ENCODE data around the gene SCN3A. TPM values are rescaled to one million over a fixed set of nuclear protein-coding genes. Genes with fewer than 3 reads are reported as not detected.

Gene SCN3A
- total RNA-seq, 1 donor from 2014 or later, result 0.05 TPM

GRCh38 chr2:165114346-165114939 is 89.4 kb downstream of the SCN3A start:
- Mint-ChIP-seq H3K9me3 (no peaks in the 10 kb centered on the region), H3K27ac (no peak overlapping the region), H3K36me3 (ENCODE audit: low read depth) (no peaks in the 10 kb centered on the region), H3K27me3 (no peaks in the 10 kb centered on the region), H3K4me3 (no peak overlapping the region), H3K4me1 (no peaks in the 10 kb centered on the region)
- intact Hi-C loops (cut with micrococcal nuclease), result no loop called here
- DNase-seq, result no peak

- no peaks in the 10 kb centered on the region for H3K36me3 Mint-ChIP-seq (ENCODE audit: low read depth)
- intact Hi-C loops (cut with micrococcal nuclease), result no loop called here
- DNase-seq, result no peak
- H3K27me3 Mint-ChIP-seq, result no peaks in the 10 kb centered on the region
- no peak overlapping the region for H3K27ac Mint-ChIP-seq
- H3K4me3 Mint-ChIP-seq, result no peak overlapping the region
- no peaks in the 10 kb centered on the region for H3K9me3 Mint-ChIP-seq
- no peaks in the 10 kb centered on the region for H3K4me1 Mint-ChIP-seq
These were observed 90.4 kb downstream of the SCN3A start for GRCh38 chr2:165113414-165113813.

DNA sequence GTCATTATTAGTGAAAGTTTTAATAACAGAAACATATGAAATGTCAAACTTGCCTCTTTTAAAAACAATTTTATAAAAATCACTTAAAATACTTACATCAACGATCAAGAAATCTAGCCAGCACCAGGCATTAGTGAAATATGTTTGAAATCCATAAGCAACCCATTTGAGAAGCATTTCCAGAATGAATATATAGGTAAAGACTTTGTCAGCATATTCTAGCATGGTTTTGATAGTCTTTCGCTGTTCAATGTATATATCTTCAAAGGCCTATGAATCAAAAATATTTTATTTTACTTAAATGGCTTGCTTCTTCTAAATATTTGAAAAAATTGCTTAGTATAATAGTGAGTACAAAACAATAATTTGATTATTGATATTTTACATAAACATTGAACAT is 91.1 kb downstream of the SCN3A start:
- Mint-ChIP-seq H3K27me3 (no peaks in the 10 kb centered on the region), H3K27ac (no peak overlapping the region), H3K4me1 (no peaks in the 10 kb centered on the region), H3K4me3 (no peak overlapping the region), H3K36me3 (ENCODE audit: low read depth) (no peaks in the 10 kb centered on the region), H3K9me3 (no peaks in the 10 kb centered on the region)
- DNase-seq, result no peak
- intact Hi-C loops (cut with micrococcal nuclease), result no loop called here

GRCh38 chr2:165112133-165112573 is 91.7 kb downstream of the SCN3A start:
- H3K36me3 Mint-ChIP-seq (ENCODE audit: low read depth), result no peaks in the 10 kb centered on the region
- no peaks in the 10 kb centered on the region for H3K27me3 Mint-ChIP-seq
- no peaks in the 10 kb centered on the region for H3K4me1 Mint-ChIP-seq
- H3K27ac Mint-ChIP-seq, result no peak overlapping the region
- H3K4me3 Mint-ChIP-seq, result no peak overlapping the region
- DNase-seq, result no peak
- H3K9me3 Mint-ChIP-seq, result no peaks in the 10 kb centered on the region
- intact Hi-C loops (cut with micrococcal nuclease), result no loop called here

GRCh38 chr2:165110394-165110793 is 93.5 kb downstream of the SCN3A start:
- Mint-ChIP-seq H3K4me3 (no peak overlapping the region), H3K36me3 (ENCODE audit: low read depth) (no peaks in the 10 kb centered on the region), H3K9me3 (no peaks in the 10 kb centered on the region), H3K27me3 (no peaks in the 10 kb centered on the region), H3K4me1 (no peaks in the 10 kb centered on the region), H3K27ac (no peak overlapping the region)
- intact Hi-C loops (cut with micrococcal nuclease), result no loop called here
- DNase-seq, result no peak

DNA sequence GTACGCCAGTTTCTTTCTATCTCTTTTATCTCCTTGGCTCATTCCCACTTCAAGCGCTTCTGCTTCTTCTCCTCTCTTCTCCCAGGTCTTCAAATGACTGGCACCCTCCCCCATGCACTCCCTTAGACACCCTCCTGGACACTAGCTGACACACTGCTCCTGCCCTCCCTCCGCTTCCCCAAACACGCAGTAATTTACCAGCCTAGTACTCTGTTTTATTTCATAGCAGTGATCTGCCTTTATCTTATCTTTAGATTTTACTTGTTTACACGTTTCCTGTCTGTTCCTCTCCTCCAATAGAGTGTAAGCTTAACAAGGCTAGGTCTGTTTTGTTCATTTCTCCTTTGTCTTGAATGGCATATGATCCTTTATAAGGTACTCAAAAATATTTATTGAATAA is 93.9 kb downstream of the SCN3A start:
- Mint-ChIP-seq H3K36me3 (ENCODE audit: low read depth) (no peaks in the 10 kb centered on the region), H3K27ac (no peak overlapping the region), H3K4me1 (no peaks in the 10 kb centered on the region), H3K9me3 (no peaks in the 10 kb centered on the region), H3K4me3 (no peak overlapping the region), H3K27me3 (no peaks in the 10 kb centered on the region)
- DNase-seq, result no peak
- intact Hi-C loops (cut with micrococcal nuclease), result no loop called here

GRCh38 chr2:165105926-165106325 is 97.9 kb downstream of the SCN3A start:
- Mint-ChIP-seq H3K36me3 (ENCODE audit: low read depth) (no peaks in the 10 kb centered on the region), H3K9me3 (no peaks in the 10 kb centered on the region), H3K27me3 (no peaks in the 10 kb centered on the region), H3K4me1 (no peaks in the 10 kb centered on the region), H3K27ac (no peak overlapping the region), H3K4me3 (no peak overlapping the region)
- intact Hi-C loops (cut with micrococcal nuclease), result no loop called here
- no peak for DNase-seq

- no peaks in the 10 kb centered on the region for H3K9me3 Mint-ChIP-seq
- H3K27me3 Mint-ChIP-seq, result no peaks in the 10 kb centered on the region
- no peak for DNase-seq
- no peak overlapping the region for H3K27ac Mint-ChIP-seq
- no peaks in the 10 kb centered on the region for H3K4me1 Mint-ChIP-seq
- H3K4me3 Mint-ChIP-seq, result no peak overlapping the region
- H3K36me3 Mint-ChIP-seq (ENCODE audit: low read depth), result no peaks in the 10 kb centered on the region
- intact Hi-C loops (cut with micrococcal nuclease), result no loop called here
These were observed 115.6 kb downstream of the SCN3A start for GRCh38 chr2:165087933-165088901.

- DNase-seq, result no peak
- Mint-ChIP-seq H3K27ac (no peak overlapping the region), H3K4me3 (no peak overlapping the region), H3K36me3 (ENCODE audit: low read depth) (no peaks in the 10 kb centered on the region), H3K4me1 (no peaks in the 10 kb centered on the region), H3K27me3 (no peaks in the 10 kb centered on the region), H3K9me3 (peaks cover 4% of the 10 kb centered on the region)
- intact Hi-C loops (cut with micrococcal nuclease), result no loop called here
These were observed 117.5 kb downstream of the SCN3A start for GRCh38 chr2:165086337-165086736.

- Mint-ChIP-seq H3K27me3 (no peaks in the 10 kb centered on the region), H3K27ac (no peak overlapping the region), H3K4me3 (no peak overlapping the region), H3K4me1 (no peaks in the 10 kb centered on the region), H3K36me3 (ENCODE audit: low read depth) (no peaks in the 10 kb centered on the region), H3K9me3 (peaks cover 4% of the 10 kb centered on the region)
- intact Hi-C loops (cut with micrococcal nuclease), result no loop called here
- DNase-seq, result no peak
These were observed 120.5 kb downstream of the SCN3A start for GRCh38 chr2:165083326-165083725.

- DNase-seq, result no peak
- Mint-ChIP-seq H3K36me3 (ENCODE audit: low read depth) (no peaks in the 10 kb centered on the region), H3K27ac (no peak overlapping the region), H3K4me1 (no peaks in the 10 kb centered on the region), H3K9me3 (peaks cover 4% of the 10 kb centered on the region), H3K27me3 (no peaks in the 10 kb centered on the region), H3K4me3 (no peak overlapping the region)
- intact Hi-C loops (cut with micrococcal nuclease), result no loop called here
These were observed 121.4 kb downstream of the SCN3A start for GRCh38 chr2:165082479-165082878.

DNA sequence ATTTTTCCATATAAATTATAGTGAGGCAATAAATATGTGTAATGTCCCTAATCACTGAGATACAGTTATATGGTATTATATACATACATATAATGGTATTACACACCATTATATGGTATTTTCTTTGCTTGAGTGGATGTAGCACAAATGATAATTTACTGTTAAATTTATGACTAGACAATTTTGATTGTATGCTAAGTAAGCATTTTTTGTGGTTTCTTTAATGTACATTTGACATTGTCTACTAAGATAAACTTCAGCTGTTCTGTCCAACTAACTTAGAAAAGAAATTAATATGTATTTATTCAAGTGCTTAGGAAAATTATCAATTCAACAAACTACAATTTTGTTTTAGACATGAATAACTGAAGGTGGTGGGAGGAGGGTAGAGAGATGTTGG is 122.6 kb downstream of the SCN3A start:
- no peaks in the 10 kb centered on the region for H3K36me3 Mint-ChIP-seq (ENCODE audit: low read depth)
- peaks cover 4% of the 10 kb centered on the region for H3K9me3 Mint-ChIP-seq
- no peak for DNase-seq
- no peak overlapping the region for H3K4me3 Mint-ChIP-seq
- no peaks in the 10 kb centered on the region for H3K27me3 Mint-ChIP-seq
- intact Hi-C loops (cut with micrococcal nuclease), result no loop called here
- no peak overlapping the region for H3K27ac Mint-ChIP-seq
- H3K4me1 Mint-ChIP-seq, result no peaks in the 10 kb centered on the region

DNA sequence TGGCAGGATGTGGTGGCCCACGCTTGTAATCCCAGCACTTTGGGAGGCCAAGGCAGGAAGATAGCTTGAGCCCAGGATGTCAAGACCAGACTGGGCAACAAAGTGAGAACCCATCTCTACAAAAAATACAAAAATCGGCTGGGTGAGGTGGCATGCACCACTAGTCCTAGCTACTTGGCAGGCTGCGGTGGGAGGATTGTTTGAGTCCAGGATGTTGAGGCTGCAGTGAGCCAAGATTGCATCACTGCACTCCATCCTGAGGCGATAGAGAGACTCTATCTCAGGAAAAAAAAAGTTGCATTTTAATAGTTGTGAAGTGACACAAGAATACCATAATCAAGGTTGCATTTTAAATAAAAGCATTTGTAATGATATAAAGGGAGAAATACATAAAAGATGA is 124.4 kb downstream of the SCN3A start:
- Mint-ChIP-seq H3K4me3 (no peak overlapping the region), H3K27ac (no peak overlapping the region), H3K27me3 (no peaks in the 10 kb centered on the region), H3K4me1 (no peaks in the 10 kb centered on the region), H3K9me3 (peaks cover 4% of the 10 kb centered on the region), H3K36me3 (ENCODE audit: low read depth) (no peaks in the 10 kb centered on the region)
- intact Hi-C loops (cut with micrococcal nuclease), result no loop called here
- DNase-seq, result no peak

DNA sequence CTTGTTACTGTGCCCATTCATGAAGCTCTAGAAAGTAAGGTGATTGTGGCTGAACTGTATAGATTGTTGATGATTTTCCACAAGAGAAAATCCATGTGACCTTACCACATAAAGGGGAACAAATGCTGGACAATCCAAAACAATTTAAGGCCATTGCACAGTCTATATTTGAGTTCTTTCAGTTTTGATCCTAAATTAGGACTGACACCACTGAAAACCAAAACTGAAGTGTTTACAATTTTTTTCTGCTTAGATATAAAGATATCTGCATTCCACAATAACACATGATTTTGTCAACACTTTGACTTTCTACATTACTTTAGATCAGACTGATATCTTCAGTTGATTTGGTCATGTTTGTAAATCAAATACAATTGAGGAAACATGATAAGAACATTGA is 124.9 kb downstream of the SCN3A start:
- intact Hi-C loops (cut with micrococcal nuclease), result no loop called here
- Mint-ChIP-seq H3K36me3 (ENCODE audit: low read depth) (no peaks in the 10 kb centered on the region), H3K9me3 (peaks cover 4% of the 10 kb centered on the region), H3K27me3 (no peaks in the 10 kb centered on the region), H3K4me3 (no peak overlapping the region), H3K27ac (no peak overlapping the region), H3K4me1 (no peaks in the 10 kb centered on the region)
- DNase-seq, result no peak

Measured in activated CD4-positive, alpha-beta T cell treated with anti-CD3 and anti-CD28 coated beads, Interleukin-2, amount 10 ng/mL, durations not matched to agents 24 days and 14 days (primary cell).